Activated CD4-positive, alpha-beta T cell treated with anti-CD3 and anti-CD28 coated beads, Interleukin-2, amount 50 U/mL, for 16 hours (primary cell): ENCODE measurements around the gene TM9SF1.
A peak's percentile ranks its signal among the peaks of the same experiment; 100 is the strongest.

Experiments used
- DNase-seq: peaks from one replicate; pipeline ENCODE4 v3.0.0-alpha.2; 2020

TM9SF1 gene, protein sequence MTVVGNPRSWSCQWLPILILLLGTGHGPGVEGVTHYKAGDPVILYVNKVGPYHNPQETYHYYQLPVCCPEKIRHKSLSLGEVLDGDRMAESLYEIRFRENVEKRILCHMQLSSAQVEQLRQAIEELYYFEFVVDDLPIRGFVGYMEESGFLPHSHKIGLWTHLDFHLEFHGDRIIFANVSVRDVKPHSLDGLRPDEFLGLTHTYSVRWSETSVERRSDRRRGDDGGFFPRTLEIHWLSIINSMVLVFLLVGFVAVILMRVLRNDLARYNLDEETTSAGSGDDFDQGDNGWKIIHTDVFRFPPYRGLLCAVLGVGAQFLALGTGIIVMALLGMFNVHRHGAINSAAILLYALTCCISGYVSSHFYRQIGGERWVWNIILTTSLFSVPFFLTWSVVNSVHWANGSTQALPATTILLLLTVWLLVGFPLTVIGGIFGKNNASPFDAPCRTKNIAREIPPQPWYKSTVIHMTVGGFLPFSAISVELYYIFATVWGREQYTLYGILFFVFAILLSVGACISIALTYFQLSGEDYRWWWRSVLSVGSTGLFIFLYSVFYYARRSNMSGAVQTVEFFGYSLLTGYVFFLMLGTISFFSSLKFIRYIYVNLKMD

DNA sequence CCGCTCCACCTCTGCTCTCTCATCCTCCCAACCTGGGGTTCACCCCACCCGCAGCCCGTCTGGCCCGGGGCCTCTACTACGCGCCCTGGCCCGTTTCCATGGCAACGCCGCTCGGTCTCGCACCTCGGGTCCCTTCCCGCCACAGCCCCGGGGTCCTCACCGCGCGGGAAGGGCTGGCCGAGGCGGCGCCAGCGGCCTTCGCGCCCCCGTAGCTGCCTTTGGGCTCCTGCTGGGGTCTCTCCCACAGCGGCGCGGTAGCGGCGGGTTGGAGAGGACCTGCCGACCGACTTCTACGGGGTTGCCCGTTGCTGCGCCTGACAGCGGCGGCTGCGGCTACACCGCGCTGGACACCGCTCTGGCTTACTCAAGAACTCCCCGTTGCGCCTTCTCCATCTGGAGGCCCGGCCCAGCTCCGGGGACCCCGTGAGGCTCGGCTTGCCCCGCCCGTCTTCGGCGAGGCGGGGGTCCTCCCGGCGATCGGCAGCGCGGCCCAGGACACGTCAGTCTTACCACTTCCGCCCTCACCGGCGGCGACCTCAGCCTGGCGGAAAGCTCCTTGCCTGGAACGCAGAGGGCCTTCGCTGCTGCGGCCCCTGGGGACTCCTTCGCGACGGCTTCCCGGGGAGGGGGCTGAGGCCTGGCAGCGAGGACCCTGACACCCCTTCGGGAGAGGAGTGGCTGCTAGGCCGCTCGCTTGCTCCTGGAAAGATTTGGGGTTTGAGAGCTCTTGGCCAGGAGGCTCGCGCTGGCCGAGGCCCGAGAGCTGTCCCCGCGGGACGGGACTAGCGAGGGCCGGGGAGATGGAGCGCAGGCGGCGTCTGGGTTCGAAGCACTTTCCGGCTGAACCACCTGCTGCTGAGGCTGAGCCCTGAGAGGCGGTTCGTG is at the start of gene TM9SF1:
TM9SF1 (minus strand) TSS at position 256 of the 885 bp plus-strand sequence. CDS start 422 bp downstream, outside the sequence.
- peak; percentile 91 for DNase-seq

DNA sequence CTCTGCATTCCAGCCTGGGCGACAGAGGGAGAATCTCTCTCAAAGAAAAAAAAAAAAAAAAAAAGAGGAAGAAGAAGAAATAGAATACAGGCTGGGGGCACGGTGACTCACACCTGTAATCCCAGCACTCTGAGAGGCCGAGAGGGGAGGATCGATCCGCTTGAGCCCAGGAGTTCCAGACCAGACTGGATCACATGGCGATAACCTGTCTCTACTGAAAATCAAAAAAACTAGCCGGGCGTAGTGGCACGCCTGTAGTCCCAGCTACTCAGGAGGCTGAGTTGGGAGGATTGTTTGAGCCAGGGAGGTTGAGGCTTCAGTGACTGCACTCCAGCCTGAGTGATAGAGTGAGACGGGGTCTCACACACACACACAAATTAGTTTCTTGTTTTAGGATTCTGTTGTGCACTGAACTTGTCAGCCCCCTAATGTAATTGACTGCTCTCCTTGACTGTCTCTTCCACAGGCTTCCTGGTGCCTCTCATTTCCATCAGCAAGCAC is 48.1 kb upstream of the TM9SF1 start:
- no peak for DNase-seq

DNA sequence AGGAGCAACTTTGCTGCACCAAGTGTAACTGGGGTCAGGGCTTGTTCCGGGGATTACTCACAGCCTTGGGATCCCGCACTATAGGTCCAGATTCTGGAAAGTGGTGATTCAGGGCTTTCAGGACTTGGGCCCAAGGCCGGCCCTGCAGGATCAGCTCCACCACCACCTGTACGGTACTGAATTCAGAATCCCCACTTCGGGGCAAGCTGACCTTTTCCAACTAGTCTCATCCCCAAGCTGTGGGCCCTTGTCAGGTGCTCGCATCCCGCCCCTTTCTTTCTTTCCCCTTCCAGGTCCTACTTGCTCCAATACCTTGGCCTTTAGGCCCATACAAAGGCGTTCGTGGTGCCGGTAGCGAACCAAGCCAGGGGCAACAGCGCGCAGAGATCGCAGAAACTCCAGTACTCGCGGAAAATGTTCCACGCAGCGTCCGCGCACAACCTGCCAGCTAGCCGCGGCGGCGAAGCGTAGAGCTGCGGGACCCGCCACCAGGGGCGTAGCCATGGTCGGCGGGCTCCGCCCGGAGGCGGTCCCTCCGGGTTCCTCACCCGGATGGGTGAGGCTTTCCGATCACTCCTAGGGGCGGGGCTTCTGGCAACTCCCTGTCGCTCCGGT is 46.7 kb upstream of the TM9SF1 start:
- DNase-seq = peak; percentile 94

DNA sequence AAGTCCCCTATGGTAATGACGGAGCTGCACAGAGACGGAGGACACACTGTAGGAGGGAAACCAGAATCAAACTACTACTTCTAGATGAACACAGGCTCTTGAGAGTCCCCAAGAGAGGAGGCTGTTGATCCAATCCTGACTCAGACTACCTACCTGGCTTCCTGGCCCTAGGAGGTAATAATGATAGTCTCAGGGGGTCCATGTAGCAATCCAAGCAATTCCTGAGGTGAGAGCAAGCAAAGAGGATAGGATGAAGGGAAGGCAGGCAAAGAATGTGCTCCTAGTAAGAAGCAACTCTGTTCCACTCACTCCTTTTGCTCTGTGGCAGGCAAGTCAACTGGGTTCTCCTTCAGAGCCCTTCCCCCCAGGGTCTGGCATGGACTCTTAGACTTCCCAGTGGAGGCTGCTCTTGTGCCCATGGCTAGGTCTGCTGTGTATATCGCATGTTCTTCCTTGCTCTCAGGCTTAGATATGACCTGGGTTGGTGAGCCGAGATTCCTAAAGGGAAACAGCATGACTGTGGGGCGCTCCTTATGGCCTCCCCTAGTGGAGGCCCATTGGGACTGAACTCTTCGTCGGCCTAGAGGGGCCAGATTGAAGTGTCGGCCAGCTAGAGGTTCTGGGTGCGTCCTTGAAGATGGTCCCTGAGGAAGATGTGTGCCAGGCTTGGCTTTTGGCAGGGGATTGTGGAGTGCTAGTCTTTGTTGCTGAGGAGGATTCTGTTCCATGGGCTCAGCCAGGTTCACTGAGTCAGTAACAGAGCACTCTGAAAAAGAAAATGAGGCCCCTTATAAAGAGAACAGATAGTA is 45.1 kb upstream of the TM9SF1 start:
- DNase-seq = no peak

DNA sequence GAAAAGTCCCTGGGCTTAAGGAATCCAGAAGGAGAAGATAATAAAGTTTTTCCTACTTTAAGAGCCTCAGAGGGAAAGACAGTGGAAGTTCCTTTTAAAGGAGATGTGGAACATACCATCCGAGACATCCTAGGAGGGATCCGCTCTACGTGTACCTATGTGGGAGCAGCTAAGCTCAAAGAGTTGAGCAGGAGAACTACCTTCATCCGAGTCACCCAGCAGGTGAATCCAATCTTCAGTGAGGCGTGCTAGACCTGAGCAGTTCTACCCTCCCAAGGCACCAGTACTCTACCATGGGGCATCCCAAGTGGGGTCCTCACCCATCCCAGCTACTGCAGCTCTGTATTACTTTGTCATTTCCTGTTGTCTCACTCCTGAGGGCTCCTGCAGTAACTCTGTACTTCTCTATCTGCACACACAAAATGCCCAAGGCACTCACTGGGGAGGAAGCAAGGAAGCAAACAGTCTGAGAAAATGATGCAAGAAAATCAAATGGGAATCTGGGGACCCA is 43.3 kb upstream of the TM9SF1 start:
- no peak for DNase-seq

DNA sequence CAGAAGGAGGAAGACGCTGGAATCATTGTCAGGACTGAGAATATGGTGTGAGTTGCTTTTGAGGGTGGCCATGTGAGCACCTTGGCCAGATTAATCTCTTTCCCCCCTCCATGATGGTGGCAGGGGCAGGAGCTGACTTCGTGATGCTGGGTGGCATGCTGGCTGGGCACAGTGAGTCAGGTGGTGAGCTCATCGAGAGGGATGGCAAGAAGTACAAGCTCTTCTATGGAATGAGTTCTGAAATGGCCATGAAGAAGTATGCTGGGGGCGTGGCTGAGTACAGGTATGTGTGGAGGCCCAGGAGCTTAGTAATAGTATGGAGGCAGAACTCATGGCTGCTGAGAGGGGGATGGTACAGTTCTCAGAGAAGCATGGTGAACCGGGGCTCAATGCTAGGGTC is 42.9 kb upstream of the TM9SF1 start:
- no peak for DNase-seq

DNA sequence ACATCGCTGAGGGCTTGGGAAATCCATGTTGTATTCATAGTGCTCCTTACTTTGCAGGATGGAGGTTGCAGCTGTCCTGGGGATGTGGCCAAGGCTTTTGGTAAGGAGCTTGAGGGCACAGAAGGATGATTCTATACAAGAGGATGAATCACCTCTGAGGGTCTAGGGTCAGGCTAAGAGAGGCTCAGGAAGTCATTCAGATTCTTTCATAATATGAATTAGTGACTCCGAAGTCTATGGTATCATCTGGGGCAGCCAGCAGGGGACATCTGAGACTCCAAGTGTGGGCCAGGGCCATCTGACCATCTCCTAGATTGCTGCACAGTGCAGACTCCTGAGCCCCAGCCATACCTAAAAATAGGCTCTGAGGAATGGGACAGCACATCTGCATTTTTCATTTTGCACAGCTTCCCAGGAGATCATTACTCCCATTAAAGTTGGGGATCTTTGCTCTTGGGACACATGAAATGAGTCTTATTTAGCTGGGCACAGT is 42.3 kb upstream of the TM9SF1 start:
- DNase-seq = no peak

DNA sequence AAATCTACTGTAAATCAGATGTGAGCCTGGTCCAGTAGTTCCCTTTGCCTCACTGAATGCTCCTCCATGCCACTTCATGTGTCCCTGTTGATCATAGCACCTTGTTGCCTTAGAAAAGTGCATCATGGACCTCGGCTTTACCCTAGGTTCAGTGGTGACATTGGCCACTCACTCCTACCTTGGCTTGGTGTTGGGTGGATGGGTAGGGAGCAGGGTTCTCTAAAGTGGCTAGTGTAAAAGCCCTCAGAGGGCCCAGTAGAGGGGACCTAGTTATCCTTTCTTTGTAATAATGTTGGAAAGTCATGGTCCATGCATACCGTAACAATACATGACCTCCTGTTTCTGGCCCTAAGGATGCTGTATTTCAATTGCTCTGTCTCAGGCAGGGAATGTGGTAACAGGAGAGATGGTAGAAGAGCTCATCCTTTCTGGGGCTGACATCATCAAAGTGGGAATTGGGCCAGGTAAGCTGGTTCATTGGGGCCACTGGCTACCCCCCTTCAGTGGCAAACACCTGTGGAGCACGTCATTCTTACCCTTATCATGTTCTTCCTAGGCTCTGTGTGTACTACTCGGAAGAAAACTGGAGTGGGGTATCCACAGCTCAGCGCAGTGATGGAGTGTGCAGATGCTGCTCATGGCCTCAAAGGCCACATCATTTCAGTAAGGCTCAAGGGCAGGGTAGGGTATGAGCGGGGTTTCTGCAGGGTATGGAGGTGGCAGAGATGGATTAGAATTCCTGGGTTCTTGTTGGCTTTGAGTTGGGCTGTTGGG is 41.6 kb upstream of the TM9SF1 start:
- DNase-seq = no peak

DNA sequence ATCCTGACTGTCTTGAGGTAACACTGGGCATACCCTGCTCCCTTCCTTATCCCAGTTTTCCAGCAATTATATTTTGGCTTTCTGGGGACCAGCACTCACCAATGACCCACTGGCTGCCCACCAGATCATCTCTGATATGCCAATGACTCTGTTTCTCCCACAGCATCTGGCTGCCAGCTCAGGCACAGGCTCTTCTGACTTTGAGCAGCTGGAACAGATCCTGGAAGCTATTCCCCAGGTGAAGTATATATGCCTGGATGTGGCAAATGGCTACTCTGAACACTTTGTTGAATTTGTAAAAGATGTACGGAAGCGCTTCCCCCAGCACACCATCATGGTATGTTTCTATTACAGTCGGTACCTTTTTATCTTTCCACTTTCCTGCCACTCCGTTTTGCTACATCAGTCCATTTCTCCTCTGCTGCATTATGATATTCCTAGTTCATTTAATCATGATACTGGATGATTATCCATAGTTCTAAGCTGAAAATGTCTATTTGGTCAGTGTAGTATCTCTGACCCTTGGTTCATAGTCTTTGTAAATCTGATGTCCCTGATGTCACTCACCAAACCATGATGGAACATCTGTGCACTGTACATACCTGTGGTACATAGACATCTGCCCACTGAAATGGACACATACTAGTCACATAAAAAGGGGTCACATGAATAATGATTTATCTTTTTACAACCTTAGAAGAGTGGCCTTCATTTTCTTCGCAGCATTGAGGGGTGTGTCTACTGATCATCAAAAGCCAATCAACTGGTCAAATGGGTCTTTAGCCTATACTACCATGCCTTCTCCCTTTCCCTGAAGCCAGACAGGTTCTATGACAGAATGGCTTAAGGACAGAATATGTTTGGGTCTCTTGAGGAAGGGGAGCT is 40.8 kb upstream of the TM9SF1 start:
- DNase-seq = no peak

DNA sequence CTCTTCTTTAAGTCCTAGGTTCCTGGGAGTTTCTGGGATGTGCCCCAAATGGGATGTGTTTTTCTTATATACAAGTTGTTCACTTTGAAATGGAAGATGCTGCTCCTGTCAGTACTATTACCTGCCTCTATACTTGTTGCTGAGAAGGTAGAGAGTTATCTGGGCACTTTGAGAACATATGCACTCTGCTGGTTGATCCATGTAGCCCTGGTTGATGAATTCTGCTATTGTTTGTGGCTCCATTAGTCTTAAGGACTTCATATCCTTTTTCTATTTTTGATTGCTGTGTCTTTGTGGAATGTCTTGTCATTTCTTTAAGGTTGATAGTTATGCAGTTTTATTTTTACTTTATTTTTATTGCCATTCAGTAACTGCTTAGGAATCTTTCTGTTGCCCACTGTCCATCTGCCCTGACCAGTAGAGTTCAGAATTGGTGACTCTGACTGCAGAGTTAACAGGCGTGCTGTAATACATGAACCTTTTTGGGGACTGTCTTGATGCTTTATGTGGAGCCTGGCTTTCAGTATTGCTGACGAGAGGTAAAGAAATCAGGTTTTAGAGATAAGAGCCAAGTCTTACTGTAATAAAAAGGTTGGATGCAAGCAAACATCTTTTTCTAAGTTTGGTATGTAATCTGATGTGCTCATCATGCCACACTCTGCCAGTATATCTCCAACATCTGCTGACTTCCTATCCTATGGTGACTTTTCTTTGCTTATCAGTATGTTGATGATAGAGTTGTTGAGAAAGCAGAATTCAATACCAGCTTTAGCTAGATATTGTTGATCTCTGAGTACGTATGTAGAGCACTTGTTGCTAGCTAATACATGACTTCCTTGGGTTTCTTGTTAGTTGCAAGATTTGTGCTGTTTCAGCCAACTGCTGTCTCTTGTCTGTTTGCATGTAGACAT is 39.1 kb upstream of the TM9SF1 start:
- DNase-seq = no peak

DNA sequence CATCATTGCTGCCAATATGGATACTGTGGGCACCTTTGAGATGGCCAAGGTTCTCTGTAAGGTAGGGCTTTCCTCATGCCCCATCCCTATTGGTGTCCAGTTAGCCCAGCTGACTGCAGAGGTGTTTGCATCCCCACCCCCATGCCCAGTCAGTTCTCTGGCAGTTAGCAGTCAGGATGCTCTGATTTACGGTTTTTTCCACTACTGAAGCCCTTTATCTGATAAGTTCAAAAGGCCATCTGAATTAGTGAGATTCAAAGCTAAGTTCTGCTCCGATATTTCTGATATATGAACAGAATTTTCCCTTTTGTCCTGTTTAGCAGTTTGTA is 38.3 kb upstream of the TM9SF1 start:
- DNase-seq = no peak

DNA sequence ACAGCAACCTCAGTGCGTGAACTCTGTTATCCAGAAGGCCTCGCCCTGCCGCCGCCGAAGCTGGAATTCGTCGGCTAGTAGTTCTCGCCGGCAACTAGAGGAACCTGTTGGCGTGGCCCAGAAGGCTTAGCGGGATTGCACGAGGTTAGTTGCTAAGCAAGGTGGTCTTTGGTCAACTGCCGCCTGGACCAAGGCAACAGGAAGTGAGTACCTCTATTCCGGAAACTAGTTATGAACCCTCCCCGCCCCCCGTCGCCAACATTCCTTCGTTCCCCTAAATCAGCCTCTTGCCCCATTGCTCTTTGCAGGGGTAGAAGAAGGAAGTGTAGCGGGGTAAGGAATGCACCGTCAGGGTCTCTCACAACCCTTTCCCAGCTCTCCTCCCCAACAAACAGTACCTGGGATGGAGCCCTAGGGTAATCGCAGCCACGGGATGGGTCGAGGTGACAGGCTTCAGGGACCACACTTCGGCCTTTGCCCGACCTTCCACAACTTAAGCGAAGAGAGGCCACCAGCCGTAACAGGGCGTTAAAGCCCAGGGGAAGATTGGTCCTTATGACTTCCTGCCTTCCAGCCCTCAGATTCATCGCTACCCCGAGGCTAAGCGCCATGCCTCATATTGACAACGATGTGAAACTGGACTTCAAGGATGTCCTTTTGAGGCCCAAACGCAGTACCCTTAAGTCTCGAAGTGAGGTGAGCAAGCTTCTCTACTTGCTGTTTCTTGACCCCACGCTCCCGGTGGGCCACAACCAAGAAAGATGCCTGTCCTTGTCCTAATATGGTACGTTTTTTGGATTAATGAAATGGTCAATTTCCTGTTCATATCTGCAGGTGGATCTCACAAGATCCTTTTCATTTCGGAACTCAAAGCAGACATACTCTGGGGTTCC is 37.6 kb upstream of the TM9SF1 start, which contains the start of gene GMPR2:
GMPR2 (plus strand) TSS at position 285 of the 893 bp plus-strand sequence; CDS start at position 610, 325 bp downstream.
- no peak for DNase-seq

DNA sequence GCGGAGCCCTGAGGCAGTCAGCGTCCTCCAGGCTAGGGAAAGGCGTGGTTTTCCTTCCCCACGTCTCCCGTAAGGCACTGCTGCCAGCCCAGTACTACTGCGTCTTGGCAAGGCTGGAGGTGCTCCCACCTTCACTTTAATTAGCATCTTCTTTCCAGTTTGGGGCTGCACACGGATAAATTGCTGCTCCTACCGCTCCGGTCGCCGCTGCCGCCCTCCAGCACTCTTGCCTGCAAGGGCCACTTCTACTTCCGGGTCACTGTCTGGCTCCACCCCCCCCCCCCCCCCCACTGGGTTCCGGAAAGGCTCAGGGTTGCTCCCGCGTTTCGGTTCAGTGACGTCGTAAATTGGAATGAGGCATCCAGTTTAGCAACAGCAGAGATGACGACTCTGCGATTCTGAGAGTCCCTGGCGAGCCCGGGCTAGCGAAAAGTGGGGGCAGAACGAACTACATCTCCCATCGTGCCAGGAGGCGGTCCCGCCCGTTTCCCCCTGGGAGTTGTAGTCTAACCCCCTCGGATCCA is 36.9 kb upstream of the TM9SF1 start, which contains the start of gene NEDD8:
NEDD8 (minus strand) TSS at position 247 of the 524 bp plus-strand sequence; CDS start at position 147, 100 bp downstream.
- peak; percentile 96 for DNase-seq

DNA sequence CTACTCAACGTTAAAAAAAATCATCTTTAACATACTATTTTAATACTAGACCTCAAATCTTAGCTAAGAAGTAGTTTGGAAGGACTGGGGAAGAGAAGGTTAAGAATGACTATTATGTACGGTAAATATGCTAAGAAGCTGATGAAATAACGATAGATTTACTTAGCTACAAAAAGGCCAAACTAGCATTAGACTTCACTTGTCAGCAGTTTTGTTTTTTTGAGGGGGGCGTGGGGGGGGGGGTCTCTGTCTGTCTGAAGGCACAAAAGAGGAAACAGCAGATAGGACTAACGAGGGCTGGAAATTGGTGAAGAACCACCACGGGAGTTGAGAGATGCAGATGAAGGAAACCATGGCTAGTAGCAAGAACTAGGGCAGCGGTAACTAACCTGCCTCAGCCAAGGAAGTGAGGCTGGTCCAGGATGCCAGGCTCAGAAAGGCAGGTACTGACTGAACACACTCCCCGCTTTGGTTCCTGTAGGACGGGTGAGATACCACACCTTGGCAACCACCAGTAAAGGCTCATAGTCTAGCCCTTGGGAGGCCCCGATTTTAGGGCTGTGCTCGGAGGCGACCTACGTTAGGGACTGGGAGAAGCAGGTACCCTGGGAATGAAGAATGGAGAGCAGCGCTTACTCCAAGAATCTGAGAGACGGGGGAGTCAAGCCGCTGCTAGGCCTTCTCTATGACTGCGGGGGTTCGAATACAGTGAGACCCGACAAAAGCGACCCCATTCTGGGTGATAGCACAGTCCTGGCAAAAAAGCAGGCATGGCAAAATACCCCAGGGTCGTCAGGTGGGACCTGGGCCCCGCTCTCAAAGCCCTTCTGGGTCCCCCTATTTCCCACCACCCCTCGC is 36.3 kb upstream of the TM9SF1 start:
- DNase-seq = no peak

DNA sequence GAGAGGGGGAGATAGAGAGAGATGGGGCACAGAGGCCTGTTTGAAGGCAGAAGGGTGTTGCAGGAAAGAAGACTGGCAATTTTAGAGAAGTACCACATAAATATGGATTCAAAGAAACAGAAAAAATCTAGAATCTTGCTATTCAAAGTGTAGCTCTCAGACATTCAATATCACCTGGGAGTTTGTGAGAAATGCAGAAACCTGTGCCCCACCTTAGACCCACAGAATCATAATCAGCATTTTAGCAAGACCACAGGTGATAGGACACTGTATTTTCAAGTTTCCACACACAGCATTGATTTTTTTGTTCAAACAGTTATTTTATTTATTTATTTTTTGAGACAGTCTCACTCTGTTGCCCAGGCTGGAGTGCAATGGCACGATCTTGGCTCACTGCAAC is 33.7 kb upstream of the TM9SF1 start:
- DNase-seq = no peak

DNA sequence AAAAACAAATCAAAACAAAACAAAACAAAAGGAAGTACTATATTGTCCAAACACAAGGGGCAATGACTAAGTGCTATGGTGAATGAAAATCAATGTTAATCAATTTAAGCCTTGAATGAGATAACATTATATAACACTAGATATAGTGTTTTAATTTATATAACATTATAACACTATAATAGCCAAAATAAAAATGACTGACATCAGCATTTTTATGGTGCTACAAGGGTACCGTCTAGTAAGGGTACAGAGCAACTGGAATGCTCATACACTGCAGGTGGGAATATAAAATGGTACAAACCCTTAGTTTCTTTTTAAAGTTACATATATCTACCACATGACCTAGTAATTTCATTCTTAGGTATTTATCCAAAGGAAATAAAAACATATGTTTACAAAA is 31.2 kb upstream of the TM9SF1 start:
- no peak for DNase-seq
